Right lobe of liver (tissue), 4 donors: ENCODE results near the gene ZNF628.

Experiments
- POLR2A ChIP-seq: fragments of 450-650 bp; IDR thresholded peaks from one replicate; pipeline ENCODE4 v1.6.1; 2017; ENCODE audit warnings: antibody characterized with exemption, mild to moderate bottlenecking
- TF ChIP-seq, protein P1 (sequence below), 4 donors: fragments of 200-600 bp in 3 of 4; fragments of 450-650 bp in 1 of 4; IDR thresholded peaks; one replicate each; pipeline versions ENCODE4 v1.5.1 to v1.8.0; 2016 to 2022; ENCODE audit warnings: antibody characterized with exemption in 4 of 4, mild to moderate bottlenecking in 2 of 4
- donor health status: DM: no; HTN: no; CAD: no.
- donor health status: DM: no; HTN: no; CAD: no.
- donor health status: DM: no; HTN: yes; CAD: no.

DNA sequence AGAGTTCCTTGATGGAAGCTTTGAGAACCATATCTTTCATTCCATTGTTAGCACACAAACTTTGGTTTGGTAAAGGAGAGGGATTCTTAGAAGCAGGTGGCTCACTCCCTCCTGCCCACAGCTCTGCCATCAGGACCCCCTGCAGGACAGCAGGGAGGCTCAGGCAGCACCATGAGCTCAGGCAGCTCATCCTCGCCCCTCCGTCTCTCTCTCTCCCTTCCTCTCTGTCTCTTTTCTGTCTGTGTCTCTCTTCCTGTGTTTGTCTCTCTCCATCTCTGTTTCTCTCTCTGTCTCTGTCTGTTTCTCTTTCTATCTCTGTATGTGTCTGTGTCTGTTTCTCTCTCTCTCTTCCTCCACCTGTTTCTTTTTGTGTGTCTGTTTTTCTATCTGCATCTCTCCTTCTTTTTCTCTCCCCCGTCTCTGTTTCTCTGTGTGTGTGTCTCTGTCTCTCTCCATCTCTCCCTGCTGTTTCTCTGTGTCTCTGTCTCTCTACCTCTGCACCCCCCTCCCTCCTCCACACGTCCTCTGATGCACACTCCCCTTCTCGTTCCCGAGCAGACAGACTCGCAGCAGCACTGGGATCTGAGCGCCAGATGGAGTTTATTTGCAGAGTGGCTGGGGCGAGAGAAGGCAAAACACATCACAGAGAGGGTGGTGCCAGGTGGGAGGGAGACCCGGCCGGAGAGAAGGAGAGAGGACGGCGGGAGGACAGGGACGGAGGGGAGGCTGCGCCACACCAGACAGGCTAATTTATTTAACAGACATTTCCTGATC lies 51.8 kb downstream of the ZNF628 start:
- TF ChIP-seq, protein P1, sequence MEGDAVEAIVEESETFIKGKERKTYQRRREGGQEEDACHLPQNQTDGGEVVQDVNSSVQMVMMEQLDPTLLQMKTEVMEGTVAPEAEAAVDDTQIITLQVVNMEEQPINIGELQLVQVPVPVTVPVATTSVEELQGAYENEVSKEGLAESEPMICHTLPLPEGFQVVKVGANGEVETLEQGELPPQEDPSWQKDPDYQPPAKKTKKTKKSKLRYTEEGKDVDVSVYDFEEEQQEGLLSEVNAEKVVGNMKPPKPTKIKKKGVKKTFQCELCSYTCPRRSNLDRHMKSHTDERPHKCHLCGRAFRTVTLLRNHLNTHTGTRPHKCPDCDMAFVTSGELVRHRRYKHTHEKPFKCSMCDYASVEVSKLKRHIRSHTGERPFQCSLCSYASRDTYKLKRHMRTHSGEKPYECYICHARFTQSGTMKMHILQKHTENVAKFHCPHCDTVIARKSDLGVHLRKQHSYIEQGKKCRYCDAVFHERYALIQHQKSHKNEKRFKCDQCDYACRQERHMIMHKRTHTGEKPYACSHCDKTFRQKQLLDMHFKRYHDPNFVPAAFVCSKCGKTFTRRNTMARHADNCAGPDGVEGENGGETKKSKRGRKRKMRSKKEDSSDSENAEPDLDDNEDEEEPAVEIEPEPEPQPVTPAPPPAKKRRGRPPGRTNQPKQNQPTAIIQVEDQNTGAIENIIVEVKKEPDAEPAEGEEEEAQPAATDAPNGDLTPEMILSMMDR (IDR thresholded peaks at IDR 0.05) = no peak
- no peak for TF ChIP-seq POLR2A
